A549 (cell line): ENCODE data around the gene CERS2.

Source experiments
- CBX2 ChIP-seq: fragments of 200-600 bp; sonication (generic); IDR thresholded peaks from 2 replicates; pipeline ENCODE4 v1.6.1; 2016; ENCODE audit warnings: low read depth, mild to moderate bottlenecking, borderline replicate concordance
- EHMT2 ChIP-seq: fragments of 200-600 bp; sonication (generic); IDR thresholded peaks from 2 replicates; pipeline ENCODE4 v1.6.1; 2016; ENCODE audit warnings: antibody characterized with exemption, low read depth, mild to moderate bottlenecking, moderate library complexity
- EP300 ChIP-seq, 2 experiments: fragments of >200 bp; sonication (Bioruptor Twin); formaldehyde crosslinking; IDR thresholded peaks; 2 replicates in 1 of 2; 3 replicates in 1 of 2; pipeline ENCODE4 v1.6.1; 2016 to 2017
- JUN ChIP-seq, 2 experiments: fragments of >200 bp; sonication (Bioruptor Twin); formaldehyde crosslinking; IDR thresholded peaks; 2 replicates in 1 of 2; 3 replicates in 1 of 2; pipeline ENCODE4 v1.6.1; 2016 to 2017
- KDM5A ChIP-seq: fragments of 200-600 bp; sonication (generic); IDR thresholded peaks from 2 replicates; pipeline ENCODE4 v1.6.1; 2016; ENCODE audit warnings: antibody characterized with exemption, mild to moderate bottlenecking
- POLR2A ChIP-seq: IDR thresholded peaks from 2 replicates; pipeline ENCODE4 v1.6.1; 2012; ENCODE audit warnings: mild to moderate bottlenecking, low read length
- RAD21 ChIP-seq, 2 experiments: fragments of >200 bp in 1 of 2; sonication (Bioruptor Twin) in 1 of 2; formaldehyde crosslinking in 1 of 2; IDR thresholded peaks in 1 of 2; conservative IDR thresholded peaks in 1 of 2; 2 replicates in 1 of 2; 3 replicates in 1 of 2; pipeline ENCODE4 v1.6.1; 2012 to 2018; ENCODE audit warnings: inconsistent platforms in 1 of 2
- RCOR1 ChIP-seq: fragments of 150-350 bp; IDR thresholded peaks from 2 replicates; pipeline ENCODE4 v1.6.1; 2014; ENCODE audit warnings: antibody characterized with exemption, low read length, low read depth
- SMC3 ChIP-seq: fragments of >200 bp; sonication (Bioruptor Twin); formaldehyde crosslinking; IDR thresholded peaks from 3 replicates; pipeline ENCODE4 v1.6.1; 2018; ENCODE audit warnings: inconsistent platforms
- TF ChIP-seq, protein P1 (sequence below): fragments of >200 bp; sonication (Bioruptor Twin); formaldehyde crosslinking; IDR thresholded peaks from 3 replicates; pipeline ENCODE4 v1.5.1; 2016
- TF ChIP-seq, protein P2 (sequence below): IDR thresholded peaks from 2 replicates; pipeline ENCODE4 v1.6.1; 2012

DNA sequence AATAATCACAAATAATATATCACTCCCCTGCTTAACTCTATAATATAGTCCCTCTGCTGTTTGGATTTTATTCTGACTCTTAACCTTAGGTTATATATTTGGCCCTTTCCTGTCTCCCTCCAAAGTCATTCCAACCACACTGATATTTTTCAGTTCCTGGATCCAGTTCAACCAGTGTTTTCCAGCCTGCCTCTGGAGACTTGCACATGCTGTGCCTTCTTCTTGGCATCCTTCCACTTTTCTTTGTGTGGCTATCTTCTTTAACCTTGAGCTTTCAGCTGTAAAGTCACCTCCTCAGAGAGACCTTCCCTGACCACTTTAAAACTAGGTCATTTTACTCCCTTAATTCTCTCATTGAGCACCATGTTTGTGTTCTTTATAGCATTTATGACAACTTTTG lies 19.4 kb downstream of the CERS2 start:
- TF ChIP-seq, protein P1, sequence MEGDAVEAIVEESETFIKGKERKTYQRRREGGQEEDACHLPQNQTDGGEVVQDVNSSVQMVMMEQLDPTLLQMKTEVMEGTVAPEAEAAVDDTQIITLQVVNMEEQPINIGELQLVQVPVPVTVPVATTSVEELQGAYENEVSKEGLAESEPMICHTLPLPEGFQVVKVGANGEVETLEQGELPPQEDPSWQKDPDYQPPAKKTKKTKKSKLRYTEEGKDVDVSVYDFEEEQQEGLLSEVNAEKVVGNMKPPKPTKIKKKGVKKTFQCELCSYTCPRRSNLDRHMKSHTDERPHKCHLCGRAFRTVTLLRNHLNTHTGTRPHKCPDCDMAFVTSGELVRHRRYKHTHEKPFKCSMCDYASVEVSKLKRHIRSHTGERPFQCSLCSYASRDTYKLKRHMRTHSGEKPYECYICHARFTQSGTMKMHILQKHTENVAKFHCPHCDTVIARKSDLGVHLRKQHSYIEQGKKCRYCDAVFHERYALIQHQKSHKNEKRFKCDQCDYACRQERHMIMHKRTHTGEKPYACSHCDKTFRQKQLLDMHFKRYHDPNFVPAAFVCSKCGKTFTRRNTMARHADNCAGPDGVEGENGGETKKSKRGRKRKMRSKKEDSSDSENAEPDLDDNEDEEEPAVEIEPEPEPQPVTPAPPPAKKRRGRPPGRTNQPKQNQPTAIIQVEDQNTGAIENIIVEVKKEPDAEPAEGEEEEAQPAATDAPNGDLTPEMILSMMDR: no peak
- no peak for TF ChIP-seq RAD21 (conservative IDR thresholded peaks at IDR 0.05 in 1 of 2, IDR thresholded peaks at IDR 0.05 in 1 of 2)
- TF ChIP-seq JUN (IDR thresholded peaks at IDR 0.05): no peak
- TF ChIP-seq, protein P2, sequence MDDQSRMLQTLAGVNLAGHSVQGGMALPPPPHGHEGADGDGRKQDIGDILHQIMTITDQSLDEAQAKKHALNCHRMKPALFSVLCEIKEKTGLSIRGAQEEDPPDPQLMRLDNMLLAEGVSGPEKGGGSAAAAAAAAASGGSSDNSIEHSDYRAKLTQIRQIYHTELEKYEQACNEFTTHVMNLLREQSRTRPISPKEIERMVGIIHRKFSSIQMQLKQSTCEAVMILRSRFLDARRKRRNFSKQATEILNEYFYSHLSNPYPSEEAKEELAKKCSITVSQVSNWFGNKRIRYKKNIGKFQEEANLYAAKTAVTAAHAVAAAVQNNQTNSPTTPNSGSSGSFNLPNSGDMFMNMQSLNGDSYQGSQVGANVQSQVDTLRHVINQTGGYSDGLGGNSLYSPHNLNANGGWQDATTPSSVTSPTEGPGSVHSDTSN: no peak
- TF ChIP-seq SMC3: no peak
- no peak for TF ChIP-seq RCOR1
- TF ChIP-seq EHMT2: no peak
- TF ChIP-seq KDM5A: no peak
- no peak for TF ChIP-seq POLR2A
- no peak for TF ChIP-seq CBX2
- TF ChIP-seq EP300 (IDR thresholded peaks at IDR 0.05): no peak
